Tibial nerve (tissue), 4 donors: ENCODE data around the gene KIFBP.
"Not testable (repeated sequence)": the region's sequence is repeated elsewhere in the genome, so short reads cannot be mapped to it uniquely, and the experiment has no call there.

ENCODE experiments used
- CTCF ChIP-seq, 5 experiments: fragments of 200-600 bp in 3 of 5; fragments of 450-650 bp in 2 of 5; sonication (generic) in 3 of 5; IDR thresholded peaks; one replicate each; pipeline ENCODE4 v1.5.1; 2016 to 2019; ENCODE audit warnings: antibody characterized with exemption in 5 of 5, mild to moderate bottlenecking in 3 of 5, moderate library complexity in 2 of 5
- EP300 ChIP-seq, 2 donors: sonication (generic); formaldehyde crosslinking; IDR thresholded peaks; one replicate each; pipeline ENCODE4 v1.6.1; 2017; ENCODE audit warnings: antibody characterized with exemption in 2 of 2, mild to moderate bottlenecking in 1 of 2
- POLR2A ChIP-seq, 2 donors: fragments of 450-650 bp; IDR thresholded peaks; one replicate each; pipeline ENCODE4 v1.6.1; 2017; ENCODE audit warnings: antibody characterized with exemption in 2 of 2, mild to moderate bottlenecking in 2 of 2, moderate library complexity in 2 of 2

GRCh38 chr10:69040904-69041303 is 52.3 kb downstream of the KIFBP start:
- TF ChIP-seq CTCF, POLR2A, EP300 (IDR thresholded peaks at IDR 0.05): not testable (repeated sequence)
